Measurements from ENCODE around the gene GPX2. TPM values are rescaled to one million over a fixed set of nuclear protein-coding genes. Genes with fewer than 3 reads are reported as not detected.

GPX2 gene
- total RNA-seq, 1 donor from 2014 or later, result not detected

- intact Hi-C loops (cut with micrococcal nuclease), result no loop called here
- DNase-seq, result no peak
- no peak for ATAC-seq
Measured at GRCh38 chr14:64945431-64946178, 3.1 kb upstream of the GPX2 start.

- DNase-seq, result no peak
- intact Hi-C loops (cut with micrococcal nuclease), result no loop called here
- no peak for ATAC-seq
Measured at GRCh38 chr14:64944861-64945260, 2.3 kb upstream of the GPX2 start.

GRCh38 chr14:64944041-64944440, 1.5 kb upstream of the GPX2 start:
- ATAC-seq, result peak; percentile 7
- intact Hi-C loops (cut with micrococcal nuclease), result no loop called here

GRCh38 chr14:64943556-64943955, 1.0 kb upstream of the GPX2 start:
- intact Hi-C loops (cut with micrococcal nuclease), result no loop called here
- ATAC-seq, result no peak

More at GRCh38 chr14:64944041-64944440, 1.5 kb upstream of the GPX2 start:
- DNase-seq, result no peak

GRCh38 chr14:64940336-64940910, 2.1 kb downstream of the GPX2 start:
- ATAC-seq (no peak), DNase-seq (no peak)
- intact Hi-C loops (cut with micrococcal nuclease), result no loop called here

More at GRCh38 chr14:64943556-64943955, 1.0 kb upstream of the GPX2 start:
- DNase-seq, result no peak

GRCh38 chr14:64939817-64940190, 2.7 kb downstream of the GPX2 start:
- DNase-seq, result no peak
- intact Hi-C loops (cut with micrococcal nuclease), result no loop called here
- ATAC-seq, result no peak

- intact Hi-C loops (cut with micrococcal nuclease), result no loop called here
- no peak for ATAC-seq
- no peak for DNase-seq
Measured at GRCh38 chr14:64938972-64939816, 3.4 kb downstream of the GPX2 start.

- peak; percentile 39 for ATAC-seq
- DNase-seq, result no peak
- intact Hi-C loops (cut with micrococcal nuclease), result no loop called here
Measured at GRCh38 chr14:64937821-64938193, 4.7 kb downstream of the GPX2 start.

- peak; percentile 46 for DNase-seq
- intact Hi-C loops (cut with micrococcal nuclease), result no loop called here
- ATAC-seq, result peak; percentile 85
Measured at GRCh38 chr14:64937171-64937820, 5.2 kb downstream of the GPX2 start.

- intact Hi-C loops (cut with micrococcal nuclease), result no loop called here
- ATAC-seq (no peak), DNase-seq (no peak)
Measured at GRCh38 chr14:64935508-64935907, 7.0 kb downstream of the GPX2 start.

- intact Hi-C loops (cut with micrococcal nuclease), result no loop called here
- DNase-seq (no peak), ATAC-seq (no peak)
Measured at GRCh38 chr14:64934338-64934929, 8.1 kb downstream of the GPX2 start.

GRCh38 chr14:64932231-64932630, 10.3 kb downstream of the GPX2 start:
- intact Hi-C loops (cut with micrococcal nuclease), result no loop called here
- DNase-seq (no peak), ATAC-seq (no peak)

- DNase-seq (no peak), ATAC-seq (no peak)
- intact Hi-C loops (cut with micrococcal nuclease), result no loop called here
Measured at GRCh38 chr14:64931123-64931522, 11.4 kb downstream of the GPX2 start.

- intact Hi-C loops (cut with micrococcal nuclease), result no loop called here
- no peak for DNase-seq
- ATAC-seq, result peak; percentile 81
Measured at GRCh38 chr14:64930085-64930843, 12.3 kb downstream of the GPX2 start.

GRCh38 chr14:64929014-64929359, 13.6 kb downstream of the GPX2 start:
- DNase-seq, result no peak
- no peak for ATAC-seq
- intact Hi-C loops (cut with micrococcal nuclease), result no loop called here

- no peak for DNase-seq
- intact Hi-C loops (cut with micrococcal nuclease), result no loop called here
- no peak for ATAC-seq
Measured at GRCh38 chr14:64928239-64929013, 14.1 kb downstream of the GPX2 start.

GRCh38 chr14:64927031-64927430, 15.5 kb downstream of the GPX2 start:
- DNase-seq (no peak), ATAC-seq (no peak)
- intact Hi-C loops (cut with micrococcal nuclease), result no loop called here

GRCh38 chr14:64926398-64926995, 16.0 kb downstream of the GPX2 start:
- intact Hi-C loops (cut with micrococcal nuclease), result no loop called here
- ATAC-seq, result no peak
- no peak for DNase-seq
